T-cell (primary cell): ENCODE measurements around the gene TEKT2. TPM values are rescaled to one million over a fixed set of nuclear protein-coding genes. Genes with fewer than 3 reads are reported as not detected.

Source experiments
- ATAC-seq, 4 experiments: fragments of 200-7000 bp in 3 of 4; fragments of 150-1000 bp in 1 of 4; cut with Tn5 transposase; replicated peaks in 1 of 4; 1 replicate in 3 of 4; 2 replicates in 1 of 4; pipeline ENCODE4 v1.10.0; 2021; ENCODE audit warnings: moderate library complexity in 3 of 4, mild to moderate bottlenecking in 2 of 4, moderate number of reproducible peaks in 1 of 4
- CTCF ChIA-PET, 2 donors: fragments of 300-600 bp; sonication (Branson Sonifier 250); formaldehyde crosslinking; loops; one replicate each; lab custom pipeline; 2022; ENCODE audit warnings: antibody characterized with exemption in 2 of 2; lab: Charles Lee
- POLR2A ChIA-PET, 2 donors: fragments of 300-600 bp; sonication (Branson Sonifier 250); formaldehyde crosslinking; loops; one replicate each; lab custom pipeline; 2022; ENCODE audit warnings: antibody characterized with exemption in 2 of 2; lab: Charles Lee
- DNase-seq, 35 experiments: peaks; one replicate each; pipeline versions ENCODE4 v3.0.0 to v3.0.0-alpha.2; 2013 to 2023
- H3K27ac ChIP-seq: one replicate; pipeline ENCODE4 v1.5.1; 2013; ENCODE audit warnings: low read length
- H3K27me3 ChIP-seq, 2 experiments: replicated peaks in 1 of 2; 1 replicate in 1 of 2; 2 replicates in 1 of 2; pipeline versions ENCODE4 v1.6.1 to v1.7.0; 2013; ENCODE audit warnings: low read length in 1 of 2, mixed read lengths in 1 of 2; ENCODE audit not compliant: control insufficient read depth in 2 of 2, insufficient read depth in 2 of 2; ENCODE audit errors: extremely low read depth in 1 of 2
- H3K36me3 ChIP-seq, 2 donors: 1 replicate in 1 of 2; 2 replicates in 1 of 2; pipeline versions ENCODE4 v1.6.1 to v1.7.0; 2013; ENCODE audit warnings: low read length in 1 of 2; ENCODE audit not compliant: control insufficient read depth in 2 of 2, insufficient read depth in 1 of 2; ENCODE audit errors: extremely low read depth in 1 of 2
- H3K4me1 ChIP-seq, 2 experiments: 1 replicate in 1 of 2; 2 replicates in 1 of 2; pipeline versions ENCODE4 v1.6.1 to v1.7.0; 2013; ENCODE audit warnings: low read length in 2 of 2, mixed read lengths in 1 of 2; ENCODE audit not compliant: insufficient read depth in 2 of 2, control insufficient read depth in 1 of 2; ENCODE audit errors: extremely low read depth in 1 of 2
- H3K4me3 ChIP-seq, 2 donors: 1 replicate in 1 of 2; 2 replicates in 1 of 2; pipeline versions ENCODE4 v1.5.1 to v1.7.0; 2013; ENCODE audit warnings: mild to moderate bottlenecking in 2 of 2, low read length in 1 of 2, moderate library complexity in 1 of 2; ENCODE audit not compliant: control insufficient read depth in 1 of 2; ENCODE audit errors: extremely low read depth in 1 of 2
- H3K9me3 ChIP-seq: 2 replicates; pipeline ENCODE4 v1.7.0; 2013
- H3K27ac Mint-ChIP-seq, 2 donors: one replicate each; pipeline ENCODE4 v1.8.0; 2020 to 2021; ENCODE audit warnings: mild to moderate bottlenecking in 2 of 2, mixed read lengths in 2 of 2
- H3K27me3 Mint-ChIP-seq, 2 donors: one replicate each; pipeline ENCODE4 v1.8.0; 2021 to 2022; ENCODE audit warnings: mixed read lengths in 2 of 2
- H3K36me3 Mint-ChIP-seq: one replicate; pipeline ENCODE4 v1.8.0; 2021; ENCODE audit warnings: mixed read lengths
- H3K4me1 Mint-ChIP-seq, 3 donors: one replicate each; pipeline ENCODE4 v1.8.0; 2020 to 2022; ENCODE audit warnings: mixed read lengths in 3 of 3, mild to moderate bottlenecking in 1 of 3
- H3K4me3 Mint-ChIP-seq, 3 donors: one replicate each; pipeline ENCODE4 v1.8.0; 2020 to 2022; ENCODE audit warnings: mild to moderate bottlenecking in 3 of 3, mixed read lengths in 3 of 3, moderate library complexity in 3 of 3
- H3K9me3 Mint-ChIP-seq, 3 donors: one replicate each; pipeline ENCODE4 v1.8.0; 2020 to 2022; ENCODE audit warnings: mixed read lengths in 3 of 3
- WGBS: methylation state at CpG from one replicate; pipeline ENCODE4 v1.1.5; 2013; ENCODE audit warnings: missing lambda C conversion rate; ENCODE audit not compliant: insufficient coverage; 5-methylcytosine and 5-hydroxymethylcytosine counted together
- total RNA-seq, 35 experiments: library from RNA in 6 of 35; stranded (reverse) in 6 of 35; fragments of 120-200 nt in 1 of 35; gene quantifications; one replicate each; pipeline versions ENCODE4 v1.2.1 to v1.2.4 and lab custom pipeline; 2013 to 2026

The TEKT2 gene
- total RNA-seq, result under 1 TPM in 1 of 5 donors, not detected in 4; 0.18 TPM
- total RNA-seq (2013), result not detected
- total RNA-seq (lab: John Stamatoyannopoulos, UW), result 0 to 0.36 (median 0.09) reads per million in 29 experiments

- H3K27me3 ChIP-seq, result peaks cover 0 to 60% of the 10 kb centered on the region in 2 experiments
- H3K36me3 ChIP-seq, result no peaks in the 10 kb centered on the region
- H3K4me3 ChIP-seq, result no peak within 1 kb of the TSS
- H3K9me3 Mint-ChIP-seq, result no peaks in the 10 kb centered on the region
- no peaks in the 10 kb centered on the region for H3K9me3 ChIP-seq
- no peak for ATAC-seq
- no peak within 1 kb of the TSS for H3K27ac ChIP-seq
- H3K4me1 Mint-ChIP-seq, result peaks cover 5 to 8% (median 8%) of the 10 kb centered on the region in 3 donors
- POLR2A ChIA-PET, result no interaction called here
- H3K4me3 Mint-ChIP-seq, result peak within 1 kb of the TSS in 2 of 3 donors; percentile 17
- H3K4me1 ChIP-seq, result peaks cover 0 to 16% of the 10 kb centered on the region in 2 experiments
- DNase-seq, result peak in 3 of 35 experiments; percentile 17 to 33 (median 24)
- WGBS, result 15% methylated on average over 50 of the region's 59 CpGs
- CTCF ChIA-PET, result interaction anchor here in 1 of 2 donors (0.6 kb wide), 1 partner anchor 585 kb away, joined by 4 read pairs; no protein-coding TSS in a partner anchor
- no peak within 1 kb of the TSS for H3K27ac Mint-ChIP-seq
- no peaks in the 10 kb centered on the region for H3K36me3 Mint-ChIP-seq
- peaks cover 23 to 45% of the 10 kb centered on the region in 2 donors for H3K27me3 Mint-ChIP-seq
Measured at GRCh38 chr1:36083635-36084496, at the start of gene TEKT2. TSS of gene TEKT2 (plus strand) at chr1:36084094. CDS start at chr1:36084922, 828 bp downstream.

GRCh38 chr1:36034692-36035091 lies 49.2 kb upstream of the TEKT2 start:
- Mint-ChIP-seq H3K27ac (no peak overlapping the region), H3K9me3 (no peaks in the 10 kb centered on the region), H3K36me3 (peaks cover 46% of the 10 kb centered on the region), H3K27me3 (no peaks in the 10 kb centered on the region), H3K4me3 (no peak overlapping the region), H3K4me1 (no peaks in the 10 kb centered on the region)
- ATAC-seq (no peak), DNase-seq (no peak)
- no peak overlapping the region for H3K27ac ChIP-seq
- no peaks in the 10 kb centered on the region for H3K4me1 ChIP-seq
- H3K27me3 ChIP-seq, result no peaks in the 10 kb centered on the region
- no peak overlapping the region for H3K4me3 ChIP-seq
- CTCF ChIA-PET, result interaction anchor here in 1 of 2 donors (0.5 to 0.9 kb wide), 2 partner anchors 33 to 367 kb away, joined by 3 read pairs; no protein-coding TSS in a partner anchor
- POLR2A ChIA-PET, result no interaction called here
- H3K36me3 ChIP-seq, result peaks cover 0 to 37% of the 10 kb centered on the region in 2 donors
- no peaks in the 10 kb centered on the region for H3K9me3 ChIP-seq

GRCh38 chr1:36035154-36035553 lies 48.7 kb upstream of the TEKT2 start:
- H3K4me3 ChIP-seq, result no peak overlapping the region
- DNase-seq (no peak), ATAC-seq (no peak)
- Mint-ChIP-seq H3K27me3 (no peaks in the 10 kb centered on the region), H3K4me3 (no peak overlapping the region), H3K27ac (no peak overlapping the region), H3K9me3 (no peaks in the 10 kb centered on the region), H3K36me3 (peaks cover 49% of the 10 kb centered on the region), H3K4me1 (no peaks in the 10 kb centered on the region)
- no peaks in the 10 kb centered on the region for H3K4me1 ChIP-seq
- H3K36me3 ChIP-seq, result peaks cover 0 to 41% of the 10 kb centered on the region in 2 donors
- ChIA-PET POLR2A (no interaction called here), CTCF (no interaction called here)
- no CpG with 5 or more reads among the region's 3 CpGs for WGBS
- no peaks in the 10 kb centered on the region for H3K27me3 ChIP-seq
- H3K9me3 ChIP-seq, result no peaks in the 10 kb centered on the region
- H3K27ac ChIP-seq, result no peak overlapping the region

- Histone ChIP-seq H3K27ac (no peak overlapping the region), H3K36me3 (peaks cover 4 to 52% of the 10 kb centered on the region in 2 donors), H3K27me3 (no peaks in the 10 kb centered on the region), H3K4me3 (no peak overlapping the region), H3K4me1 (no peaks in the 10 kb centered on the region), H3K9me3 (no peaks in the 10 kb centered on the region)
- no peaks in the 10 kb centered on the region for H3K4me1 Mint-ChIP-seq
- no peaks in the 10 kb centered on the region for H3K9me3 Mint-ChIP-seq
- H3K4me3 Mint-ChIP-seq, result no peak overlapping the region
- CTCF ChIA-PET, result no interaction called here
- H3K27me3 Mint-ChIP-seq, result no peaks in the 10 kb centered on the region
- H3K36me3 Mint-ChIP-seq, result peaks cover 43% of the 10 kb centered on the region
- H3K27ac Mint-ChIP-seq, result no peak overlapping the region
- ATAC-seq (no peak), DNase-seq (no peak)
- WGBS, result no CpG with 5 or more reads among the region's 2 CpGs
- POLR2A ChIA-PET, result no interaction called here
Measured at GRCh38 chr1:36040238-36040637, 43.7 kb upstream of the TEKT2 start.

GRCh38 chr1:36051821-36052220 lies 32.1 kb upstream of the TEKT2 start:
- Mint-ChIP-seq H3K27me3 (no peaks in the 10 kb centered on the region), H3K9me3 (peaks cover 0 to 2% (median 0%) of the 10 kb centered on the region in 3 donors), H3K27ac (no peak overlapping the region), H3K4me1 (no peaks in the 10 kb centered on the region), H3K36me3 (peaks cover 45% of the 10 kb centered on the region), H3K4me3 (no peak overlapping the region)
- ATAC-seq (no peak), DNase-seq (no peak)
- no peaks in the 10 kb centered on the region for H3K4me1 ChIP-seq
- H3K36me3 ChIP-seq, result peaks cover 0 to 6% of the 10 kb centered on the region in 2 donors
- H3K27me3 ChIP-seq, result no peaks in the 10 kb centered on the region
- H3K4me3 ChIP-seq, result no peak overlapping the region
- ChIA-PET POLR2A (no interaction called here), CTCF (no interaction called here)
- no peak overlapping the region for H3K27ac ChIP-seq
- H3K9me3 ChIP-seq, result no peaks in the 10 kb centered on the region

- Mint-ChIP-seq H3K4me3 (no peak overlapping the region), H3K27ac (no peak overlapping the region), H3K9me3 (no peaks in the 10 kb centered on the region), H3K27me3 (no peaks in the 10 kb centered on the region), H3K4me1 (no peaks in the 10 kb centered on the region), H3K36me3 (peaks cover 29% of the 10 kb centered on the region)
- no peak overlapping the region for H3K27ac ChIP-seq
- CTCF ChIA-PET, result no interaction called here
- POLR2A ChIA-PET, result no interaction called here
- H3K27me3 ChIP-seq, result no peaks in the 10 kb centered on the region
- no peaks in the 10 kb centered on the region for H3K4me1 ChIP-seq
- no peaks in the 10 kb centered on the region for H3K9me3 ChIP-seq
- H3K4me3 ChIP-seq, result no peak overlapping the region
- ATAC-seq (no peak), DNase-seq (no peak)
- H3K36me3 ChIP-seq, result peaks cover 0 to 9% of the 10 kb centered on the region in 2 donors
Measured at GRCh38 chr1:36053978-36054377, 29.9 kb upstream of the TEKT2 start.
